IPS-18a (cell line): ENCODE results near the gene RILPL1.
"Not testable (repeated sequence)": the region's sequence is repeated elsewhere in the genome, so short reads cannot be mapped to it uniquely, and the experiment has no call there.

ENCODE experiments used
- H3K27ac ChIP-seq: one replicate; pipeline ENCODE4 v1.5.1; 2013; ENCODE audit warnings: low read length
- H3K27me3 ChIP-seq: one replicate; pipeline ENCODE4 v1.6.1; 2013; ENCODE audit warnings: mild to moderate bottlenecking, low read length; ENCODE audit not compliant: control insufficient read depth, insufficient read depth
- H3K36me3 ChIP-seq: one replicate; pipeline ENCODE4 v1.6.1; 2013; ENCODE audit warnings: low read depth, low read length; ENCODE audit not compliant: control insufficient read depth
- H3K4me1 ChIP-seq: one replicate; pipeline ENCODE4 v1.6.1; 2013; ENCODE audit warnings: low read depth, low read length; ENCODE audit not compliant: control insufficient read depth
- H3K4me3 ChIP-seq: one replicate; pipeline ENCODE4 v1.5.1; 2013; ENCODE audit warnings: low read length
- H3K9ac ChIP-seq: one replicate; pipeline ENCODE4 v1.6.1; 2013; ENCODE audit warnings: mild to moderate bottlenecking, low read length, moderate library complexity
- H3K9me3 ChIP-seq: one replicate; pipeline ENCODE4 v1.6.1; 2013; ENCODE audit warnings: low read depth, low read length; ENCODE audit not compliant: control insufficient read depth

Gene RILPL1

DNA sequence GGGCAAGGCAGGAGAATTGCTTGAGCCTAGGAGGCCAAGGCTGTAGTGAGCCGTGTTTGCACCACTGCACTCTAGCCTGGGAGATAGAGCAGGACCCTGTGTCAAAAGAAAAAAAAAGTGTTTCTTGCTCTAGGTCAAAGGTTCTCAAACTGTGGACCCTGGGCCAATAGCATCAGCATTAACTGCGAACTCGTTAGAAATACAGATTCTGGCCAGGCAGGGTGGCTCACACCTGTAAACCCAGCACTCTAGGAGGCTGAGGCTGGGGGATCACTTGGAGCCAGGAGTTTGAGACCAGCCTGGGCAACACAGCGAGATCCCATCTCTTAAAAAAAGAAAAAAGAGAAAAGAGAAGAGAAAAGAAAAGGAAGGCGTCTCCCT is 97.9 kb downstream of the RILPL1 start:
- Histone ChIP-seq H3K36me3 (no peaks in the 10 kb centered on the region), H3K9ac (no peak overlapping the region), H3K4me1 (no peaks in the 10 kb centered on the region), H3K27ac (no peak overlapping the region), H3K9me3 (no peaks in the 10 kb centered on the region), H3K4me3 (peak overlapping the region; percentile 82), H3K27me3 (peaks cover 33% of the 10 kb centered on the region)

- no peak overlapping the region for H3K4me3 ChIP-seq
- H3K27ac ChIP-seq: no peak overlapping the region
- H3K9me3 ChIP-seq: no peaks in the 10 kb centered on the region
- H3K4me1 ChIP-seq: no peaks in the 10 kb centered on the region
- no peak overlapping the region for H3K9ac ChIP-seq
- H3K36me3 ChIP-seq: no peaks in the 10 kb centered on the region
- peaks cover 33% of the 10 kb centered on the region for H3K27me3 ChIP-seq
These were observed 99.9 kb downstream of the RILPL1 start for GRCh38 chr12:123433615-123434014.

DNA sequence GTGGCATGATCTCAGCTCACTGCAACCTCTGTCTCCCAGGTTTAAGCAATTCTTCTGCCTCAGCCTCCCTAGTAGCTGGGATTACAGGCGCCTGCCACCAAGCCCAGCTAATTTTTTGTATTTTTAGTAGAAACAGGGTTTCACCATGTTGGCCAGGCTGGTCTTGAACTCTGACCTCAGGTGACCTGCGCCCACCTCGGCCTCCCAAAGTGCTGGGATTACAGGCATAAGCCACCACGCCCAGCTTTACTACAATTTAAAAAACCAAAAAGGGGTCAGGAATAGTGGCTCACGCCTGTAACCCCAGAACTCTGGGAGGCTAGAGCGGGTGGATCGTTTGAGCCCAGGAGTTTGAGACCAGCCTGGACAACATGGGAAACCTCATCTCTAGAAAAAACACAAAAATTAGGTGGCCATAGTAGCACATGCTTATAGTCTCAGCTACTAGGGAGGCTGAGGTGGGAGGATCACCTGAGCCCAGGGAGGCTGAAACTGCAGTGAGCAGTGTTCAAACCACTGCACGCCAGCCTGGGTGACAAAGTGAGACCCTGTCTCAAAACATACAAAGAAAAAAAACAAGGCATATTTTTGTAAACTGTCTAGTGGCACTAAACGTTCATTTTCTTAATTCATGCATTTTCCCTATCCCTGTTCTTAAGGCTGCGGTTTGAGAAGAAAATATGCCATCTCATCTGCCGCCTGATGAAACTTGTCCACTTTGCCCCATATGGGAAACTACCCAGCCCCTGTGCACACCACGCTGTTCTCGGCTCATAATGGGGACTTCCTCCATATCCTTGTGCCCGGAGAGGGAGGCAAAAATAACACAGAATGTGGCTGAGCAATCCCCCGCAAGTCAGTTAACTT is 101.3 kb downstream of the RILPL1 start:
- peaks cover 23% of the 10 kb centered on the region for H3K27me3 ChIP-seq
- not testable (repeated sequence) for H3K4me3 ChIP-seq

GRCh38 chr12:123429101-123429500 is 104.4 kb downstream of the RILPL1 start:
- not testable (repeated sequence) for H3K9ac ChIP-seq, H3K27me3 ChIP-seq, H3K4me1 ChIP-seq, H3K27ac ChIP-seq, H3K9me3 ChIP-seq, H3K4me3 ChIP-seq, H3K36me3 ChIP-seq

More for the DNA sequence above, 101.3 kb downstream of the RILPL1 start:
- H3K9me3 ChIP-seq, H3K4me1 ChIP-seq, H3K36me3 ChIP-seq, H3K27ac ChIP-seq, H3K9ac ChIP-seq: not testable (repeated sequence)

GRCh38 chr12:123428591-123428990 is 104.9 kb downstream of the RILPL1 start:
- H3K27me3 ChIP-seq: no peaks in the 10 kb centered on the region
- no peak overlapping the region for H3K27ac ChIP-seq
- no peaks in the 10 kb centered on the region for H3K36me3 ChIP-seq
- H3K9me3 ChIP-seq: no peaks in the 10 kb centered on the region
- H3K9ac ChIP-seq: no peak overlapping the region
- no peak overlapping the region for H3K4me3 ChIP-seq
- H3K4me1 ChIP-seq: no peaks in the 10 kb centered on the region

GRCh38 chr12:123427036-123427769 is 106.3 kb downstream of the RILPL1 start:
- Histone ChIP-seq H3K4me3 (no peak overlapping the region), H3K36me3 (no peaks in the 10 kb centered on the region)

DNA sequence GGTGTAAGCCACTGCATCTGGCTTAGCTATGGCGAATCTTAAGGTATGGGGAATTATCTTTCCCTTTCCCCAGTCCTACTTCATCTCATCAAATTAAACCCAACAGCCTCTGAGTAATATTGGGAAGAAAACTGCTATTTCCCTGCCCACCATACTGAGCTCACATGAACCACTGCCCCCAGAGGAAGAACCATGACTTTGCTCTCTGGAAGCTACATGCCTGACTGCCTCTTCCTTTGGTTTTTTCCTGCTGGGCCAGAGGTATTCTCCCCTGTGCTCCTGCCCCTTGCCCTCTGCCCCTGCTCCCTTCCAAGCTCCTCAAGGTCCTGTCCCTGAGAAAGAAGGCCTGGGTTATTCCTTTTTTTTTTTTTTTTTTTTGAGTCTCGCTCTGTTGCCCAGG is 112.2 kb downstream of the RILPL1 start:
- Histone ChIP-seq H3K27ac (no peak overlapping the region), H3K36me3 (no peaks in the 10 kb centered on the region), H3K4me1 (no peaks in the 10 kb centered on the region), H3K27me3 (no peaks in the 10 kb centered on the region), H3K9me3 (no peaks in the 10 kb centered on the region), H3K4me3 (no peak overlapping the region), H3K9ac (no peak overlapping the region)

More at GRCh38 chr12:123427036-123427769, 106.3 kb downstream of the RILPL1 start:
- no peaks in the 10 kb centered on the region for H3K4me1 ChIP-seq
- H3K27me3 ChIP-seq: no peaks in the 10 kb centered on the region
- no peaks in the 10 kb centered on the region for H3K9me3 ChIP-seq
- H3K9ac ChIP-seq: no peak overlapping the region
- no peak overlapping the region for H3K27ac ChIP-seq
